Mucosa of gallbladder (tissue), 1 donor: ENCODE results near the gene MCRS1. TPM values are rescaled to one million over a fixed set of nuclear protein-coding genes. Genes with fewer than 3 reads are reported as not detected.

Experiments used
- DNase-seq: peaks from one replicate; pipeline ENCODE4 v3.0.0-alpha.2; 2020; ENCODE audit warnings: low spot score
- total RNA-seq: library from RNA; stranded (reverse); gene quantifications from one replicate; pipeline ENCODE4 v1.2.1, GENCODE V29; 2021
- donor health status: DM: no; HTN: no; CAD: no.

The MCRS1 gene
- total RNA-seq, 1 donor from 2014 or later: 64.5 TPM

DNA sequence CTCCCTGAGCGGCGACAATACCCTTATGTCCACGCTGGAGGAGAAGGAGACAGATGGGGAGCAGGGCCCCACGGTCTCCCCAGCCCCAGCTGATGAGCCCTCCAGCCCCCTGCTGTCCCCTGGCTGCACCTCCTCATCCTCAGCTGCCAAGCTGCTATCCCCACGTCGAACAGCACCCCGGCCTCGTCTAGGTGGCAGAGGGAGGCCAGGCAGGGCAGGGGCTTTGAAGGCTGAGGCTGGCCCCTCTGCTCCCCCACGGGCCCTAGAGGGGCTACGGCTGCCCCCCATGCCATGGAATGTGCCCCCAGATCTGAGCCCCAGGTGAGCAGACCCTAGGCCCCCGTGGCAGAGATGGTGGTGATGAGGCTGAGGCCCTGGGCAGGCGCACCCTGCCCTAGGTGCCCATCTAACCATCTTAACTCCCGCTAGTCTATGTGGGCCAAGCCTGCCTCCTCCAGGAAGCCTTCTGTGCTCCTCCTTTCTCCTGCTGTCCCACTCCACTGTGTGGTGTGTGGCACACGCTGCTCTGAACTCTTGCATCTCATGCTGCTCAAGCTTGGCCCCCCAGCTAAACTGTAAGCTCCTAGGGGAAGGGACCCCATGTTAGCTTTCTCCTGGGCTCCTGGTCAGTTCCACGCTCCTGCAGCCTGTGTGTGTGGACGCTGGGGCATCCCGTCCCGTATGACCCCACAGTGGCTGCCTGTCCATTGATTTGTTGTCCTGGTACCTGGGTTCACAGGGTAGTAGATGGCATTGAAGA is 12.1 kb downstream of the MCRS1 start:
- DNase-seq: no peak

DNA sequence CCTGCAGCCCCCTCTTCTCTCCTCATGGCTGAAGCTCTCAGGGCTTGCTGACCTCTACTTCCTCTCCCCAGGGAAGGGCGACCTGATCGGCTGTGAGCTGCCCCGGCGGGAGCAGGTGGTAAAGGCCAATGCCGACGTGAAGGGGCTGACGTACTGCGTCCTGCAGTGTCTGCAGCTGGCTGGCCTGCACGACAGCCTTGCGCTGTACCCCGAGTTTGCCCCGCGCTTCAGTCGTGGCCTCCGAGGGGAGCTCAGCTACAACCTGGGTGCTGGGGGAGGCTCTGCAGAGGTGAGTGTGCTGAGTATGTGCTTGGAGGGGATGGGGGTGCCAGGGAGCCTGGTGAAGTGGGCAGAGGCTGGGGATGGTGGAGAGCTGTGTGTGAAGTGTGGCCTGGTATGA is 13.7 kb downstream of the MCRS1 start:
- DNase-seq: no peak

- DNase-seq: no peak
These were observed 14.3 kb downstream of the MCRS1 start for GRCh38 chr12:49553512-49554088.

DNA sequence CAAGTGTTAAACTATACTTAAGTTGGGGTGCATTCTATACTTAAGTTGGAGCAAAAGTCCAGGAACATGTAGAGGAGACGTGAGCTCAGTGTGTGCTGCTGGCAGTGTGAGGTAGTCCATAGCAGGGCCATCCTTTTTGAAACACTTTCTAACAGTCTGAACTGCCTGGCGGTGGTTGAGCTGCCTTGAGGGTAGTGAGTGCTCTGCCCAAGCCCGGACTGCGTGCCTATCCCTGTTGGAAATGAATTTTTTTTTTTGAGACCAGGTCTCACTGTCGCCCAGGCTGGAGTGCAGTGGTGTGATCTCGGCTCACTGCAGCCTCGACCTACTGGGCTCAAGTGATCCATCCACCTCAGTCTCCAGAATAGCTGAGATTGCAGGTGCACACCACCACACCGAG is 15.0 kb downstream of the MCRS1 start:
- no peak for DNase-seq

- no peak for DNase-seq
These were observed 15.5 kb downstream of the MCRS1 start for GRCh38 chr12:49552425-49552824.

GRCh38 chr12:49552014-49552413 is 15.9 kb downstream of the MCRS1 start:
- no peak for DNase-seq

GRCh38 chr12:49550693-49551252 is 17.2 kb downstream of the MCRS1 start:
- DNase-seq: no peak

DNA sequence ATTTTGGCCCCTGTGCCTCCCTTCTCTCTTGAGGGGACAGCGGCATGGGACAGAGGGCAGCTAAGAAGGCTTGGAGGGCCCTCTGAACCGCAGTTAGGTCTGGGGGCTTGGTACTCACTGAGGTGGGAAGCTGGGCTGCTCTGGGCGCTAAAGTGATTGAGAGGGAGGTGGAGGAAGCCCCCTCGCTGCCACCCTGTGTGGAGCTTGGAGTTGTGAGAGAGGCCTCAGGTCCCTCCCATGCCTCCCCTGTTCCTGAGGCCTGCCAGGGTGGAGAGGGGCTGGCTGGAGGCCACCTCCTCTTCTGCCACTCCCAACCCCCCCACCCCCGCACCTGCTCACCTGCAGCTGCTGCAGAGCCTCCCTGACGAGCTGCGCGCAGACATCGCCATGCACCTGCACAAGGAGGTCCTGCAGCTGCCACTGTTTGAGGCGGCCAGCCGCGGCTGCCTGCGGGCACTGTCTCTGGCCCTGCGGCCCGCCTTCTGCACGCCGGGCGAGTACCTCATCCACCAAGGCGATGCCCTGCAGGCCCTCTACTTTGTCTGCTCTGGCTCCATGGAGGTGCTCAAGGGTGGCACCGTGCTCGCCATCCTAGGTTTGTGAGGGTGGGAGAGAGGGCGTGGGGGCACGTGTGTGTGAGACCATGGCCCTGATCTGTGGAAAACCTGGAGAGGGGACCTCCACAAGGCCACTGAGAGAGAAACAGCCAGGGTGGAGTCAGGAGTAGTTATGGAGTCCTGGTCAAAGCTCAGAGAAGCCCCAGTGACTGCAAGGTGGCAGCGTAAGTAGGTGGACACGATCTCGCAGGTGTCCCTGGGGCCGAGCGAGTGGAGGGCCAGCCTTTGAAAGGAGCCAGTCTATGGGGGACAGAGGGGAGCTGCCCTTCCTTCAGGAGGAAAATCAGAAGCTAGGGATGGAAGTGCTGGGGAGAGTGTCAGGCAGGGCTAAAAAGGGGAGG is 17.9 kb downstream of the MCRS1 start:
- no peak for DNase-seq

DNA sequence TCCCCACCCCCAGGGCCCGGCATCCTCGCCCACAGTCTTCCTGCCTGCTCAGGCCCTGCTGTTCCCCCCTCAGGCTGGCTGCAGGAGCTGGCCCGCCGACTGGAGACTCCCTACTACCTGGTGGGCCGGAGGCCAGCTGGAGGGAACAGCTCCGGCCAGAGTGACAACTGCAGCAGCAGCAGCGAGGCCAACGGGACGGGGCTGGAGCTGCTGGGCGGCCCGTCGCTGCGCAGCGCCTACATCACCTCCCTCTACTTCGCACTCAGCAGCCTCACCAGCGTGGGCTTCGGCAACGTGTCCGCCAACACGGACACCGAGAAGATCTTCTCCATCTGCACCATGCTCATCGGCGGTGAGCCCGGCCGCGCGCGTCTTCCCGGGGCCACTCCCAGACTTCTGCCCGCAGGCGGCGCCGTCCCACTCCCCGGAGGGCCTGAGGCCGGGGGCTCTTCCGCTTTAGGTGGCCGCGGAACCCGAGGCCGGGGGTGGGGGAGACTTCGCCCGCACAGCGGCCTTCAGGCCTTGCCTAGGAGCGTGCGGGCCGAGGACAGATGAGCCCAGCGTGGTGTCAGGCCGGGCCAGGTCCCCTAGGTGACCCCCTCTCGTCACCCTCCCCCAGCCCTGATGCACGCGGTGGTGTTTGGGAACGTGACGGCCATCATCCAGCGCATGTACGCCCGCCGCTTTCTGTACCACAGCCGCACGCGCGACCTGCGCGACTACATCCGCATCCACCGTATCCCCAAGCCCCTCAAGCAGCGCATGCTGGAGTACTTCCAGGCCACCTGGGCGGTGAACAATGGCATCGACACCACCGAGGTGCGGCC is 18.9 kb downstream of the MCRS1 start:
- no peak for DNase-seq

- no peak for DNase-seq
These were observed 19.5 kb downstream of the MCRS1 start for GRCh38 chr12:49548481-49548821.

DNA sequence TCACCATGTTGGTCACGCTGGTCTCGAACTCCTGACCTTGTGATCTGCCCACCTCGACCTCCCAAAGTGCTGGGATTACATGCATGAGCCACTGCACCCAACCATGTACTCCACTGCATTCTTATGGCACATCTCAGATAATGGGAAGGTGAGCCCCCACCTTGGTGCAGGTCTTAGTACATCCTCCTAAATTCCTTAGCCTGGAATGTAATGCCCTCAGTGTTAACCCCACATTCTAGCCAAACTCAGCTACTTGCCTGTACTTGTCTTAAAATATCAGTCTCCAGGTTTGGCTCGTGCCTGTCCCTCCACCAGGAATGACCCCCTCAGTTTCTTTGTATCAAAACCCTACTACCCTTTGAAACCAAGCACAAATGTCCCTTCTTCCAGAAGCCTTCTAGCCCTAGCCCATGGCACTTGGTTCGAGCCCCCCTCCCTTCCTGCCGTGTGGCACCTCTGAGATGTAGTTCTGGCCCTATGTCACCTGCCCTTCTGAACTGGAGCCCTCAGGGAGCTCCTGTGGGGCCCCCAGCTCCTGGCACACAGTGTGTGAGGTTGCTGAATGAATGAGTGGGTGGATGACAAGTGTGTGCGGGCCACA is 20.8 kb downstream of the MCRS1 start:
- DNase-seq: no peak

DNA sequence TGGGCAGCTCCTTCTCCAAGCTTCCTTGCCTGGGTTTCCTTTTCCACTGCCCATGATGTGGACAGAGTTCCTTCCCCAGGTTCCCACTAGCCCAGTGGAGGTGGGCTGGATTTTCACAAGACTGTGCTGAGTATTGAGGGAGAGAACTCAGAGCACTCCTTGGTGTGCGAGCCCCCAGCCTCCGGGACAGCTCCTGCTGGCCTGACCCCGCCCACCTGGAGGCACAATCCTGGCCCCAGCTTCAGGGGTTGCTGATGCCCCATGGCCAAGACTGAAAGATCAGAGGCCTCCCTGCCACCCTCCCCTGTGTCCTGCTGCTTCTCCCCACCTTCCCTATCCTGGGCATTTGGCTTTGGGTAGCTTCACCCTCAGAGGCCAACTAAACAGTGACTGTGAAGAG is 21.5 kb downstream of the MCRS1 start:
- DNase-seq: no peak

DNA sequence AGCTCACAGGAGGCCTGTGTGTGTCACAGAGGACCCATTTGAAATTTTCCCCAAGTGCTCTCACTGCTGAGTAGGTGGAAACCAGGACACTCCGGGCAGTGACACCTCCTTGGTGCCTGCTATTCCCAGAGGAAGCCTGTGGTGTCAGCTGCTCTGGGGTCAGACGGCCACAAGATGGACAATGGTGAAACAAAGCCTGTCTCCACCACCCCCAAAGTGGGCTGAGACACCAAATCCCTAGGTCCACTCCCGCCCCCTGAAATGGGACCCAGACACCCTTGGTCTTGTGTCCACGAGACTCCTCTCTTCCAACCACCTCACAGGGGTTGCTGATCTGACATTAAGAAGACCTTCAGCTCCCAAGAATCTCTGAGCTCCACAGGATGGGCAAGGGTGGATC is 22.1 kb downstream of the MCRS1 start:
- DNase-seq: no peak

- no peak for DNase-seq
These were observed 23.8 kb downstream of the MCRS1 start for GRCh38 chr12:49543914-49544815.

GRCh38 chr12:49543221-49543913 is 24.6 kb downstream of the MCRS1 start:
- no peak for DNase-seq

DNA sequence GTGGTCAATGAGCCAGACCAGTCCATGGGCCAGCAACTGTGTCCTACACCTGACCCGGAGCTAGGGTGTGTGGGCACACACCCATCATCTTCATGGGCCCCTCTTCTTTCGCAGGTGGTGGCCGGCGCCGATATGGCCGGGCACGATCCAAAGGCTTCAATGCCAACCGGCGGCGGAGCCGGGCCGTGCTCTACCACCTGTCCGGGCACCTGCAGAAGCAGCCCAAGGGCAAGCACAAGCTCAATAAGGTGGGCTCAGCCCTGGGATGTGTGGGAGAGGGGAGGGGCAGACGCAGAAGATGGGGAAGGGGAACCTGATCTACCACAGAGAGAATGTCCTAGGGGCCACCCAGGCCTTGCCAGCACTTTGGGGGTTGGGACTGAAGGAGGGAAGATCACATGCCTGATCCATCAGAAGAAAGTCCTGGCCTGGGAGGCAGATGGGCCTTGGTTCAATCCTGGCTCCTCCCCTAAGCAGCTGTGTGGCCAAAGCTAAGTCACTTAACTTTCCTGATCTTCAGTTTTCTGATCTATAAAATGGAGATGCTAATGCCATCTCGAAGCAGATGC is 25.3 kb downstream of the MCRS1 start:
- DNase-seq: no peak

DNA sequence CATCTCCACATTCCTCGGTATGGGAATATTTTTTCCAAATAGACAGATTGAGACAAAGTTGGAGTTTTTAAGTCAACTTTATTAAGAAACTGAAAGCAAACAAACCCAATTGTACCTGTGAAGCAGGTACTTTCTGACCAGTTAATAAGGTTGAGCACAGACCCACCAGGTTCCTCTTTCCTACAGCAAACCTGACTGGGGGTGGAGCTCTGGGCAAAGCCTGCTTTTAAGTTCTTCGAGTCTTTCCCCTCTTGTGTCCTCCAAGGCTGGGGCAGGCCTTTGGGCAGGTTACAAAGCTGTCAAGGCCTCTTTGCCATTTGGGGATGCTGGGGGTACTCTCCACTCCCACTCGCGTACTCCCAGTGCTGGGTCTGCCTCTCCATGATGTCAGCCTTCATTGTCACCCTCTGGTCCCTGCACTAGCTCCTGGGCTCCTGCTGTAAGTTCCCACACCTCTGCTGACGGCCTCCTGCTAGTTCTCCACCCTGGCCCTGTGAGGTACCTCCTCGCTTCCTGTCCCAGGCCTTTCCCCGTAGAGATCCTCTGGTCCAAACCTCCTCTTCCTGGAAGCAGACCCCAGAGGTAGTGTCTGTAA is 25.9 kb downstream of the MCRS1 start:
- DNase-seq: no peak

DNA sequence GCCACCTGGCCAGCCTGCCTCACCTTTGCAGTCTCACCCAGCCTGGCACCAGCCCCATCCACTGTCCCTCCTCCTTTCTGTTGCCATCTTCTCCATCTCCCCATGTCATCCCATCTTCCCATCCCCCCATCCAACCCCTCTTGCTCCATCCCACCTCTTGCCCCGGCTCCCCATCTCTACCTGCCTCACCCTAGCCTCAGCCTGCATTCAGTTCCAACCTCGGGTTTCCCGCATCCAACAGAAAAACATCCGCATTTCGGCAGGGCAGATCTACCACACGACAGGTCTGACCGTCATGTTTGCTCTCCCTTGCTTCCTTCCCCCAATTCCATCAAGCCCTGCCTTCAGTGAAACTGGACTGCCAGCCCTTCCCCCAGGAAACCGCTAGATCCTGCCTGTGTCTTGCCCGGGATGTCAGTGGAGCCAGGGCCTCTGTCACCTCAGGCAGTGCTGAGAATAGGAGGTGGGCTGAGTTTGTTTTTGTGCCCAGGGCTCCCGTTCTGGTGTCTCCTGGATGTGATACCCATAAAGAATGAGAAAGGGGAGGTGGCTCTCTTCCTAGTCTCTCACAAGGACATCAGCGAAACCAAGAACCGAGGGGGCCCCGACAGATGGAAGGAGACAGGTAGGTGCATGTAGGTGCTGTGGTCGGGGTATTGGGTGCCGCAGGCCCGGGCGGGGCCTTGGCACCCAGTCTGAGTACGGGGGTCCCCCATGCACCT is 26.6 kb downstream of the MCRS1 start:
- DNase-seq: no peak
